Stimulated activated memory B cell treated with anti-CD40 and anti-IgM and Interleukin-4, amounts not matched to agents 10 μg/mL and 1 μg/mL and 100 μg/mL, for 72 hours (primary cell): ENCODE results near the gene C10orf62.
"Not testable (repeated sequence)": the region's sequence is repeated elsewhere in the genome, so short reads cannot be mapped to it uniquely, and the experiment has no call there.

Experiments used
- ATAC-seq: fragments of 150-1000 bp; cut with Tn5 transposase; 2 replicates; pipeline ENCODE4 v1.10.0; 2021
- H3K27ac Mint-ChIP-seq: one replicate; pipeline ENCODE4 v1.8.0; 2022; ENCODE audit warnings: mild to moderate bottlenecking, mixed read lengths
- H3K27me3 Mint-ChIP-seq: one replicate; pipeline ENCODE4 v1.8.0; 2022; ENCODE audit warnings: mixed read lengths
- H3K36me3 Mint-ChIP-seq: one replicate; pipeline ENCODE4 v1.8.0; 2022; ENCODE audit warnings: mixed read lengths
- H3K4me1 Mint-ChIP-seq: one replicate; pipeline ENCODE4 v1.8.0; 2022; ENCODE audit warnings: mixed read lengths
- H3K4me3 Mint-ChIP-seq: one replicate; pipeline ENCODE4 v1.8.0; 2022; ENCODE audit warnings: mild to moderate bottlenecking, moderate library complexity, mixed read lengths
- H3K9me3 Mint-ChIP-seq: one replicate; pipeline ENCODE4 v1.8.0; 2022; ENCODE audit warnings: mixed read lengths

Gene C10orf62

GRCh38 chr10:97589479-97589878 lies at the start of gene C10orf62:
Gene C10orf62, plus strand, starts transcription at chr10:97589721. Its CDS starts 177 bp downstream, at chr10:97589898.
- Mint-ChIP-seq H3K27ac (no peak within 1 kb of the TSS), H3K27me3 (no peaks in the 10 kb centered on the region), H3K36me3 (no peaks in the 10 kb centered on the region), H3K4me1 (peaks cover 5% of the 10 kb centered on the region), H3K4me3 (no peak within 1 kb of the TSS), H3K9me3 (no peaks in the 10 kb centered on the region)
- ATAC-seq, result peak; percentile 12

GRCh38 chr10:97540669-97541500 lies 48.6 kb upstream of the C10orf62 start:
- ATAC-seq, result no peak
- peaks cover 20% of the 10 kb centered on the region for H3K4me1 Mint-ChIP-seq
- no peaks in the 10 kb centered on the region for H3K9me3 Mint-ChIP-seq
- H3K36me3 Mint-ChIP-seq, result no peaks in the 10 kb centered on the region
- H3K27me3 Mint-ChIP-seq, result peaks cover 13% of the 10 kb centered on the region
- no peak overlapping the region for H3K27ac Mint-ChIP-seq
- H3K4me3 Mint-ChIP-seq, result no peak overlapping the region

- no peaks in the 10 kb centered on the region for H3K9me3 Mint-ChIP-seq
- peaks cover 20% of the 10 kb centered on the region for H3K4me1 Mint-ChIP-seq
- peaks cover 13% of the 10 kb centered on the region for H3K27me3 Mint-ChIP-seq
- H3K36me3 Mint-ChIP-seq, result no peaks in the 10 kb centered on the region
- H3K27ac Mint-ChIP-seq, result peak overlapping the region; percentile 40
- no peak for ATAC-seq
- H3K4me3 Mint-ChIP-seq, result no peak overlapping the region
These were observed 47.1 kb upstream of the C10orf62 start for GRCh38 chr10:97542169-97543024.

- no peak for ATAC-seq
- H3K4me3 Mint-ChIP-seq, result no peak overlapping the region
- peaks cover 20% of the 10 kb centered on the region for H3K4me1 Mint-ChIP-seq
- no peaks in the 10 kb centered on the region for H3K36me3 Mint-ChIP-seq
- H3K9me3 Mint-ChIP-seq, result no peaks in the 10 kb centered on the region
- peaks cover 13% of the 10 kb centered on the region for H3K27me3 Mint-ChIP-seq
- peak overlapping the region; percentile 40 for H3K27ac Mint-ChIP-seq
These were observed 46.4 kb upstream of the C10orf62 start for GRCh38 chr10:97543025-97543546.

GRCh38 chr10:97546456-97547270 lies 42.9 kb upstream of the C10orf62 start:
- H3K27ac Mint-ChIP-seq, result no peak overlapping the region
- peaks cover 13% of the 10 kb centered on the region for H3K27me3 Mint-ChIP-seq
- ATAC-seq, result no peak
- H3K36me3 Mint-ChIP-seq, result no peaks in the 10 kb centered on the region
- H3K9me3 Mint-ChIP-seq, result no peaks in the 10 kb centered on the region
- H3K4me1 Mint-ChIP-seq, result peaks cover 20% of the 10 kb centered on the region
- no peak overlapping the region for H3K4me3 Mint-ChIP-seq

- H3K36me3 Mint-ChIP-seq, result no peaks in the 10 kb centered on the region
- no peak overlapping the region for H3K4me3 Mint-ChIP-seq
- H3K27ac Mint-ChIP-seq, result no peak overlapping the region
- no peak for ATAC-seq
- no peaks in the 10 kb centered on the region for H3K9me3 Mint-ChIP-seq
- peaks cover 15% of the 10 kb centered on the region for H3K4me1 Mint-ChIP-seq
- peaks cover 13% of the 10 kb centered on the region for H3K27me3 Mint-ChIP-seq
These were observed 42.3 kb upstream of the C10orf62 start for GRCh38 chr10:97547271-97547600.

- no peak overlapping the region for H3K27ac Mint-ChIP-seq
- no peak for ATAC-seq
- peaks cover 9% of the 10 kb centered on the region for H3K27me3 Mint-ChIP-seq
- H3K4me3 Mint-ChIP-seq, result no peak overlapping the region
- H3K36me3 Mint-ChIP-seq, result no peaks in the 10 kb centered on the region
- H3K4me1 Mint-ChIP-seq, result peaks cover 8% of the 10 kb centered on the region
- H3K9me3 Mint-ChIP-seq, result no peaks in the 10 kb centered on the region
These were observed 41.6 kb upstream of the C10orf62 start for GRCh38 chr10:97547962-97548361.

- Mint-ChIP-seq H3K4me3 (no peak overlapping the region), H3K9me3 (no peaks in the 10 kb centered on the region), H3K36me3 (no peaks in the 10 kb centered on the region), H3K4me1 (no peaks in the 10 kb centered on the region), H3K27me3 (no peaks in the 10 kb centered on the region), H3K27ac (no peak overlapping the region)
- ATAC-seq, result no peak
These were observed 40.6 kb upstream of the C10orf62 start for GRCh38 chr10:97548828-97549455.

- H3K4me1 Mint-ChIP-seq, result no peaks in the 10 kb centered on the region
These were observed 39.8 kb upstream of the C10orf62 start for GRCh38 chr10:97549587-97550322.

GRCh38 chr10:97550336-97551149 lies 39.0 kb upstream of the C10orf62 start:
- H3K4me1 Mint-ChIP-seq, result no peaks in the 10 kb centered on the region
- no peaks in the 10 kb centered on the region for H3K9me3 Mint-ChIP-seq
- H3K36me3 Mint-ChIP-seq, result no peaks in the 10 kb centered on the region
- H3K27me3 Mint-ChIP-seq, result no peaks in the 10 kb centered on the region
- no peak for ATAC-seq
- H3K4me3 Mint-ChIP-seq, result no peak overlapping the region
- H3K27ac Mint-ChIP-seq, result no peak overlapping the region

More at GRCh38 chr10:97549587-97550322, 39.8 kb upstream of the C10orf62 start:
- no peak overlapping the region for H3K4me3 Mint-ChIP-seq
- H3K36me3 Mint-ChIP-seq, result no peaks in the 10 kb centered on the region
- no peak overlapping the region for H3K27ac Mint-ChIP-seq
- no peaks in the 10 kb centered on the region for H3K9me3 Mint-ChIP-seq
- no peaks in the 10 kb centered on the region for H3K27me3 Mint-ChIP-seq
- ATAC-seq, result no peak

GRCh38 chr10:97551271-97551670 lies 38.2 kb upstream of the C10orf62 start:
- Mint-ChIP-seq H3K36me3 (no peaks in the 10 kb centered on the region), H3K4me1 (no peaks in the 10 kb centered on the region), H3K9me3 (peaks cover 2% of the 10 kb centered on the region), H3K27ac (no peak overlapping the region), H3K4me3 (no peak overlapping the region), H3K27me3 (no peaks in the 10 kb centered on the region)
- no peak for ATAC-seq

- H3K36me3 Mint-ChIP-seq, result no peaks in the 10 kb centered on the region
- no peaks in the 10 kb centered on the region for H3K4me1 Mint-ChIP-seq
- H3K27me3 Mint-ChIP-seq, result no peaks in the 10 kb centered on the region
- H3K9me3 Mint-ChIP-seq, result peaks cover 2% of the 10 kb centered on the region
- H3K4me3 Mint-ChIP-seq, result no peak overlapping the region
- peak; percentile 80 for ATAC-seq
- no peak overlapping the region for H3K27ac Mint-ChIP-seq
These were observed 35.9 kb upstream of the C10orf62 start for GRCh38 chr10:97553575-97554031.

GRCh38 chr10:97554336-97554735 lies 35.2 kb upstream of the C10orf62 start:
- H3K4me1 Mint-ChIP-seq, H3K36me3 Mint-ChIP-seq, H3K4me3 Mint-ChIP-seq, H3K9me3 Mint-ChIP-seq, H3K27me3 Mint-ChIP-seq, ATAC-seq, H3K27ac Mint-ChIP-seq: not testable (repeated sequence)
